GM19452 (cell line): ENCODE data around the gene TMIGD1.
A peak's percentile ranks its signal among the peaks of the same experiment; 100 is the strongest.

Source experiments
- ATAC-seq: cut with Tn5 transposase; IDR thresholded peaks from one replicate; pipeline ENCODE4 v1.9.1; 2021; ENCODE audit not compliant: unreplicated experiment

The TMIGD1 gene

GRCh38 chr17:30292286-30292858 lies 41.5 kb downstream of the TMIGD1 start:
- ATAC-seq: peak; percentile 31

- peak; percentile 72 for ATAC-seq
Measured at GRCh38 chr17:30291543-30292285, 42.1 kb downstream of the TMIGD1 start, which contains the start of gene BLMH. Gene BLMH, minus strand, starts transcription at chr17:30291944. Its CDS starts 125 bp downstream, at chr17:30291819.

- peak; percentile 47 for ATAC-seq
Measured at GRCh38 chr17:30290696-30291542, 42.9 kb downstream of the TMIGD1 start.

- no peak for ATAC-seq
Measured at GRCh38 chr17:30290077-30290476, 43.8 kb downstream of the TMIGD1 start.

- ATAC-seq: no peak
Measured at GRCh38 chr17:30279156-30279555, 54.7 kb downstream of the TMIGD1 start.

GRCh38 chr17:30278032-30278431 lies 55.8 kb downstream of the TMIGD1 start:
- ATAC-seq: no peak

GRCh38 chr17:30275911-30276310 lies 57.9 kb downstream of the TMIGD1 start:
- no peak for ATAC-seq

- no peak for ATAC-seq
Measured at GRCh38 chr17:30274887-30275286, 59.0 kb downstream of the TMIGD1 start.

GRCh38 chr17:30273373-30273772 lies 60.5 kb downstream of the TMIGD1 start:
- ATAC-seq: no peak

- no peak for ATAC-seq
Measured at GRCh38 chr17:30271102-30271501, 62.8 kb downstream of the TMIGD1 start.

GRCh38 chr17:30267625-30268024 lies 66.2 kb downstream of the TMIGD1 start:
- no peak for ATAC-seq
